HepG2 (cell line): ENCODE data around the gene ZNF74.
"Not testable (repeated sequence)": the region's sequence is repeated elsewhere in the genome, so short reads cannot be mapped to it uniquely, and the experiment has no call there.

Source experiments
- CEBPB ChIP-seq: IDR thresholded peaks from 2 replicates; pipeline ENCODE4 v1.6.1; 2011; ENCODE audit warnings: low read depth, low read length, improper control_type of control experiment, borderline replicate concordance
- RXRA ChIP-seq: sonication (generic); formaldehyde crosslinking; IDR thresholded peaks from 2 replicates; pipeline ENCODE4 v1.5.1; 2020; ENCODE audit warnings: missing genetic modification reagents
- ZKSCAN5 ChIP-seq: sonication (generic); formaldehyde crosslinking; IDR thresholded peaks from 2 replicates; pipeline ENCODE4 v1.5.1; 2020; ENCODE audit warnings: mild to moderate bottlenecking, missing genetic modification reagents
- ZNF337 ChIP-seq: sonication (generic); formaldehyde crosslinking; IDR thresholded peaks from 2 replicates; pipeline ENCODE4 v1.5.1; 2020; ENCODE audit warnings: missing genetic modification reagents, low read depth, mild to moderate bottlenecking, borderline replicate concordance
- TF ChIP-seq, protein P1 (sequence below): IDR thresholded peaks from 2 replicates; pipeline ENCODE4 v1.6.1; 2016; ENCODE audit warnings: low read depth, control low read depth
- TF ChIP-seq, protein P2 (sequence below): IDR thresholded peaks from 2 replicates; pipeline ENCODE4 v1.6.1; 2016; ENCODE audit warnings: missing compliant biosample characterization, missing genetic modification reagents, borderline replicate concordance
- TF ChIP-seq, protein P3 (sequence below): sonication (generic); formaldehyde crosslinking; IDR thresholded peaks from 2 replicates; pipeline ENCODE4 v1.5.0; 2020; ENCODE audit warnings: mild to moderate bottlenecking, missing genetic modification reagents, moderate library complexity

DNA sequence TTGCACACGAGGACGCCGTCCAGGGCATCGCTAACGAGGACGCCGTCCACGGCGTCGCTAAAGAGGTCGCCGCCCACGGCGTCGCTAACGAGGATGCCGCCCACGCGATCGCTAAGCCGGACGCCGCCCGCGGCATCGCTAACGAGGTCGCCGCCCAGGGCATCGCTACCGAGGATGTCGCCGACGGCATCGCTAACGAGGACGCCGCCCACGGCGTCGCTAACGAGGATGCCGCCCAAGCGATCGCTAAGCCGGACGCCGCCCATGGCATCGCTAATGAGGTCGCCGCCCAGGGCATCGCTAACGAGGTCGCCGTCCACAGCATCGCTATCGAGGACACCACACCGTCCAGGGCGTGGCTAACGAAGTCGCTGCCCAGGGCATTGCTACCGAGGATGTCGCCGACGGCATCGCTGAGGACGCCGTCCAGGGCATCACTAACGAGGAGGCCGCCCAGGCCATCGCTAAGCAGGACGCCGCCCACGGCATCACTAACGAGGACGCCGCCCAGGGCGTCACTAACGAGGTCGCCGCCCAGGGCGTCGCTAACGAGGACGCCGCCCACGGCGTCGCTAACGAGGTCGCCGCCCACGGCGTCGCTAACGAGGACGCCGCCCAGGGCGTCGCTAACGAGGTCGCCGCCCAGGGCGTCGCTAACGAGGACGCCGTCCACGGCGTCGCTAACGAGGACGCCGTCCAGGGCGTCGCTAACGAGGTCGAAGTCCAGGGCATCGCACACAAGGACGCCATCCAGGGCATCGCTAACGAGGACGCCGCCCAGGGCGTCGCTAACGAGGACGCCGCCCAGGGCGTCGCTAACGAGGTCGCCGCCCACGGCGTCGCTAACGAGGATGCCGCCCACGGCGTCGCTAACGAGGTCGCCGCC lies 32.8 kb upstream of the ZNF74 start:
- TF ChIP-seq, protein P1, sequence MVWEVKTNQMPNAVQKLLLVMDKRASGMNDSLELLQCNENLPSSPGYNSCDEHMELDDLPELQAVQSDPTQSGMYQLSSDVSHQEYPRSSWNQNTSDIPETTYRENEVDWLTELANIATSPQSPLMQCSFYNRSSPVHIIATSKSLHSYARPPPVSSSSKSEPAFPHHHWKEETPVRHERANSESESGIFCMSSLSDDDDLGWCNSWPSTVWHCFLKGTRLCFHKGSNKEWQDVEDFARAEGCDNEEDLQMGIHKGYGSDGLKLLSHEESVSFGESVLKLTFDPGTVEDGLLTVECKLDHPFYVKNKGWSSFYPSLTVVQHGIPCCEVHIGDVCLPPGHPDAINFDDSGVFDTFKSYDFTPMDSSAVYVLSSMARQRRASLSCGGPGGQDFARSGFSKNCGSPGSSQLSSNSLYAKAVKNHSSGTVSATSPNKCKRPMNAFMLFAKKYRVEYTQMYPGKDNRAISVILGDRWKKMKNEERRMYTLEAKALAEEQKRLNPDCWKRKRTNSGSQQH (CRISPR knock-in tag), result not testable (repeated sequence)
- not testable (repeated sequence) for TF ChIP-seq CEBPB; RXRA (CRISPR knock-in tag); ZKSCAN5 (CRISPR knock-in tag); ZNF337 (CRISPR knock-in tag)
- TF ChIP-seq, protein P2, sequence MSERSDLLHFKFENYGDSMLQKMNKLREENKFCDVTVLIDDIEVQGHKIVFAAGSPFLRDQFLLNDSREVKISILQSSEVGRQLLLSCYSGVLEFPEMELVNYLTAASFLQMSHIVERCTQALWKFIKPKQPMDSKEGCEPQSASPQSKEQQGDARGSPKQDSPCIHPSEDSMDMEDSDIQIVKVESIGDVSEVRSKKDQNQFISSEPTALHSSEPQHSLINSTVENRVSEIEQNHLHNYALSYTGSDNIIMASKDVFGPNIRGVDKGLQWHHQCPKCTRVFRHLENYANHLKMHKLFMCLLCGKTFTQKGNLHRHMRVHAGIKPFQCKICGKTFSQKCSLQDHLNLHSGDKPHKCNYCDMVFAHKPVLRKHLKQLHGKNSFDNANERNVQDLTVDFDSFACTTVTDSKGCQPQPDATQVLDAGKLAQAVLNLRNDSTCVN (CRISPR knock-in tag), result not testable (repeated sequence)
- TF ChIP-seq, protein P3, sequence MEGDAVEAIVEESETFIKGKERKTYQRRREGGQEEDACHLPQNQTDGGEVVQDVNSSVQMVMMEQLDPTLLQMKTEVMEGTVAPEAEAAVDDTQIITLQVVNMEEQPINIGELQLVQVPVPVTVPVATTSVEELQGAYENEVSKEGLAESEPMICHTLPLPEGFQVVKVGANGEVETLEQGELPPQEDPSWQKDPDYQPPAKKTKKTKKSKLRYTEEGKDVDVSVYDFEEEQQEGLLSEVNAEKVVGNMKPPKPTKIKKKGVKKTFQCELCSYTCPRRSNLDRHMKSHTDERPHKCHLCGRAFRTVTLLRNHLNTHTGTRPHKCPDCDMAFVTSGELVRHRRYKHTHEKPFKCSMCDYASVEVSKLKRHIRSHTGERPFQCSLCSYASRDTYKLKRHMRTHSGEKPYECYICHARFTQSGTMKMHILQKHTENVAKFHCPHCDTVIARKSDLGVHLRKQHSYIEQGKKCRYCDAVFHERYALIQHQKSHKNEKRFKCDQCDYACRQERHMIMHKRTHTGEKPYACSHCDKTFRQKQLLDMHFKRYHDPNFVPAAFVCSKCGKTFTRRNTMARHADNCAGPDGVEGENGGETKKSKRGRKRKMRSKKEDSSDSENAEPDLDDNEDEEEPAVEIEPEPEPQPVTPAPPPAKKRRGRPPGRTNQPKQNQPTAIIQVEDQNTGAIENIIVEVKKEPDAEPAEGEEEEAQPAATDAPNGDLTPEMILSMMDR (CRISPR knock-in tag), result not testable (repeated sequence)
